GM12865 (cell line): ENCODE data around the gene NFATC3.

ENCODE experiments used
- DNase-seq: peaks from one replicate; pipeline ENCODE4 v3.0.0; 2010; ENCODE audit warnings: low read depth
- H3K4me3 ChIP-seq: 2 replicates; pipeline ENCODE4 v1.5.1; 2011; ENCODE audit warnings: mild to moderate bottlenecking, low read depth, low read length, control low read depth
- CTCF ChIP-seq: IDR thresholded peaks from 2 replicates; pipeline ENCODE4 v1.5.1; 2011; ENCODE audit warnings: low read length, control low read depth, low read depth, inconsistent platforms; ENCODE audit not compliant: insufficient read depth; ENCODE audit errors: missing control alignments

Gene NFATC3

GRCh38 chr16:68264128-68265077 is 179.2 kb downstream of the NFATC3 start, which contains the start of gene SLC7A6:
Gene SLC7A6 (plus strand): TSS chr16:68264526. CDS start chr16:68274727, 10,201 bp downstream.
- peak; percentile 75 for TF ChIP-seq CTCF
- peak within 1 kb of the TSS; percentile 72 for H3K4me3 ChIP-seq
- peak; percentile 92 for DNase-seq

- DNase-seq: peak; percentile 70
- no peak for TF ChIP-seq CTCF
- peak overlapping the region; percentile 63 for H3K4me3 ChIP-seq
Measured at GRCh38 chr16:68265078-68265920, 180.1 kb downstream of the NFATC3 start.

GRCh38 chr16:68267612-68268405 is 182.6 kb downstream of the NFATC3 start:
- DNase-seq: no peak
- no peak overlapping the region for H3K4me3 ChIP-seq
- TF ChIP-seq CTCF: no peak

- TF ChIP-seq CTCF: no peak
- DNase-seq: no peak
- H3K4me3 ChIP-seq: no peak overlapping the region
Measured at GRCh38 chr16:68269793-68270192, 184.6 kb downstream of the NFATC3 start.

- no peak for TF ChIP-seq CTCF
- no peak for DNase-seq
- no peak overlapping the region for H3K4me3 ChIP-seq
Measured at GRCh38 chr16:68270353-68270752, 185.2 kb downstream of the NFATC3 start.

GRCh38 chr16:68272507-68273209 is 187.5 kb downstream of the NFATC3 start:
- no peak for TF ChIP-seq CTCF
- no peak overlapping the region for H3K4me3 ChIP-seq
- peak; percentile 39 for DNase-seq
